Esophagus muscularis mucosa (tissue), 4 donors: ENCODE data around the gene SF3A2. TPM values are rescaled to one million over a fixed set of nuclear protein-coding genes. Genes with fewer than 3 reads are reported as not detected.
A peak's percentile ranks its signal among the peaks of the same experiment; 100 is the strongest.
"Not testable (repeated sequence)": the region's sequence is repeated elsewhere in the genome, so short reads cannot be mapped to it uniquely, and the experiment has no call there.

ENCODE experiments used
- DNase-seq: peaks from one replicate; pipeline ENCODE4 v3.0.0-alpha.2; 2017; ENCODE audit errors: extremely low spot score
- H3K27ac ChIP-seq, 4 donors: fragments of 200-600 bp; sonication (generic); replicated peaks in 1 of 4; 1 replicate in 3 of 4; 2 replicates in 1 of 4; pipeline ENCODE4 v1.5.1; 2016 to 2019; ENCODE audit warnings: mild to moderate bottlenecking in 1 of 4
- H3K27me3 ChIP-seq, 4 donors: fragments of 200-600 bp; sonication (generic); one replicate each; pipeline versions ENCODE4 v1.5.1 to v1.6.0; 2016 to 2019
- H3K36me3 ChIP-seq, 4 donors: fragments of 200-600 bp; sonication (generic); one replicate each; pipeline ENCODE4 v1.5.1; 2016 to 2019
- H3K4me1 ChIP-seq, 4 donors: fragments of 200-600 bp; sonication (generic); one replicate each; pipeline ENCODE4 v1.5.1; 2016 to 2019
- H3K4me3 ChIP-seq, 4 donors: fragments of 200-600 bp; sonication (generic); 1 replicate in 2 of 4; 2 replicates in 2 of 4; pipeline ENCODE4 v1.5.1; 2016 to 2019; ENCODE audit warnings: mild to moderate bottlenecking in 4 of 4, moderate library complexity in 1 of 4
- H3K9me3 ChIP-seq, 4 donors: fragments of 200-600 bp; sonication (generic); 1 replicate in 3 of 4; 2 replicates in 1 of 4; pipeline ENCODE4 v1.5.1; 2016 to 2019
- CTCF ChIP-seq, 3 experiments: fragments of 200-600 bp in 2 of 3; fragments of 450-650 bp in 1 of 3; sonication (generic) in 2 of 3; IDR thresholded peaks; one replicate each; pipeline ENCODE4 v1.5.1; 2017 to 2019; ENCODE audit warnings: antibody characterized with exemption in 3 of 3, mild to moderate bottlenecking in 2 of 3, moderate library complexity in 1 of 3
- EP300 ChIP-seq: sonication (generic); formaldehyde crosslinking; IDR thresholded peaks from one replicate; pipeline ENCODE4 v1.6.1; 2017; ENCODE audit warnings: antibody characterized with exemption
- POLR2A ChIP-seq: fragments of 450-650 bp; IDR thresholded peaks from one replicate; pipeline ENCODE4 v1.6.1; 2017; ENCODE audit warnings: antibody characterized with exemption, moderate library complexity, mild to moderate bottlenecking, low read depth
- POLR2AphosphoS5 ChIP-seq, 2 donors: sonication (generic); formaldehyde crosslinking; IDR thresholded peaks; one replicate each; pipeline ENCODE4 v1.6.1; 2017; ENCODE audit warnings: antibody characterized with exemption in 2 of 2
- WGBS: methylation state at CpG from one replicate; pipeline ENCODE4 v1.1.5; 2018; 5-methylcytosine and 5-hydroxymethylcytosine counted together
- intact Hi-C: fragments of 100-400 bp; cut with DNase I; formaldehyde crosslinking; loops from one replicate; pipeline ENCODE4 v1.15.1; 2023
- total RNA-seq, 4 donors: library from RNA; depleted of rRNA; stranded (reverse); fragments of >200 nt; gene quantifications; one replicate each; pipeline versions ENCODE4 v1.1.0 to v1.2.1, GENCODE V29; 2016

The SF3A2 gene
- total RNA-seq, 4 donors from 2014 or later: 29.5 to 56.9 (median 35.3) TPM

- peaks cover 8 to 32% (median 26%) of the 10 kb centered on the region in 4 donors for H3K36me3 ChIP-seq
- no peak overlapping the region for H3K27ac ChIP-seq
- no peak overlapping the region for H3K4me3 ChIP-seq
- no peak for TF ChIP-seq EP300
- peaks cover 37 to 61% (median 54%) of the 10 kb centered on the region in 4 donors for H3K4me1 ChIP-seq
- intact Hi-C loops: loop anchor here (5.0 kb wide), 2 partner anchors 50 to 115 kb away; partner anchors contain the start of genes LSM7 and SPPL2B
- DNase-seq: no peak
- WGBS: 84% methylated on average over 9 of the region's 9 CpGs
- H3K9me3 ChIP-seq: no peaks in the 10 kb centered on the region
- H3K27me3 ChIP-seq: no peaks in the 10 kb centered on the region
Measured at GRCh38 chr19:2277138-2277537, 40.5 kb downstream of the SF3A2 start.

- peaks cover 25 to 57% (median 48%) of the 10 kb centered on the region in 4 donors for H3K4me1 ChIP-seq
- DNase-seq: no peak
- H3K27ac ChIP-seq: no peak overlapping the region
- intact Hi-C loops: loop anchor here (5.0 kb wide), 2 partner anchors 49 to 114 kb away; partner anchors contain the start of genes LSM7 and SPPL2B
- no peaks in the 10 kb centered on the region for H3K27me3 ChIP-seq
- H3K4me3 ChIP-seq: no peak overlapping the region
- TF ChIP-seq POLR2A (no peak), CTCF (IDR thresholded peaks at IDR 0.05) (no peak), EP300 (no peak), POLR2AphosphoS5 (IDR thresholded peaks at IDR 0.05) (no peak)
- H3K9me3 ChIP-seq: no peaks in the 10 kb centered on the region
- WGBS: 94% methylated on average over 8 of the region's 33 CpGs
- peaks cover 0 to 19% (median 15%) of the 10 kb centered on the region in 4 donors for H3K36me3 ChIP-seq
Measured at GRCh38 chr19:2278459-2279158, 42.0 kb downstream of the SF3A2 start.

DNA sequence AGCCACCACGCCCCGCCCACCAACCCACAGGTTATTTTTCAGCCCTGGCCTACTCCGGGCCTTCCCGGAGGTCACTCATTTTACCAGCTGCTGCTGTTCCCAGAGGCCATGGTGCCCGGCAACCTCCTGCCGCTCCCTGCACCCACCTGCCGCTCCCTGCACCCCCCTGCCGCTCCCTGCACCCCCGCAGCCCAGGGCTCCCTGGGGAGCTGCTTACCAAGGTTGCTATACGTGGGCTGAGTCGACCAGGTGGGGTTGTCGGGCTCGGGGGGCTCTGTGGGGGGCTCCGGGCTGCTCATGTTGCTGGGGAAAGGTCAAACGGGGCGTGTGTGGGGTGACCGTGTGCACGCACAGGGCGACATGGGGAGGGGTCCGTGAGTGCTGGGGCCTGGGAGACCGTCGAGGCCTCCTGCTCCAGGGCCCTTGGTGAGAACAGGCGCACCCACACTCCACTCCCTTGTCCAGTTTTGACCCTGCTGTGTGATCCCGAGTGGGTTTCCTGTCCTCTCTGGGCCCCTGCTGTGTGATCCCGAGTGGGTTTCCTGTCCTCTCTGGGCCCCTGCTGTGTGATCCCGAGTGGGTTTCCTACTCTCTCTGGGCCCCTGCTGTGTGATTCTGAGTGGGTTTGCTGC lies 44.1 kb downstream of the SF3A2 start:
- intact Hi-C loops: no loop called here

DNA sequence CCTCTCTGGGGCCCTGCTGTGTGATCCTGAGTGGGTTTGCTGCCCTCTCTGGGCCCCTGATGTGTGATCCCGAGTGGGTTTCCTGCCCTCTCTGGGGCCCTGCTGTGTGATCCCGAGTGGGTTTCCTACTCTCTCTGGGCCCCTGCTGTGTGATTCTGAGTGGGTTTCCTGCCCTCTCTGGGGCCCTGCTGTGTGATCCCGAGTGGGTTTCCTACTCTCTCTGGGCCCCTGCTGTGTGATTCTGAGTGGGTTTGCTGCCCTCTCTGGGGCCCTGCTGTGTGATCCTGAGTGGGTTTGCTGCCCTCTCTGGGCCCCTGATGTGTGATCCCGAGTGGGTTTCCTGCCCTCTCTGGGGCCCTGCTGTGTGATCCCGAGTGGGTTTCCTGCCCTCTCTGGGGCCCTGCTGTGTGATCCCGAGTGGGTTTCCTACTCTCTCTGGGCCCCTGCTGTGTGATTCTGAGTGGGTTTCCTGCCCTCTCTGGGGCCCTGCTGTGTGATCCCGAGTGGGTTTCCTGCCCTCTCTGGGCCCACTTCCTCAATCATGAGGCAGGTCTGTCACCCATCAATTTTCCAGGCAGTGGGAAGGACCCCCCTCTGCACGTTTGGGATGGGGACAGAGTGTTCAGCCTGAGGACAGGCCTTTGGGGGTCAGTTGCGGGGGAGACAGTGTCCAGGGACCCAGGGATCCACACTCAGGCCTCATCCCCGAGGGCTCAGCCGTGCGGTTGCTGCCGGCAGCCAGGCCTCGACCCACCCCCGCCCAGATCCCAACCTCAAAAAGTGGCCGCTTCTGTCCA lies 44.8 kb downstream of the SF3A2 start:
- peaks cover 9 to 30% (median 20%) of the 10 kb centered on the region in 4 donors for H3K4me1 ChIP-seq
- H3K9me3 ChIP-seq, intact Hi-C loops, H3K27me3 ChIP-seq, H3K36me3 ChIP-seq, DNase-seq: not testable (repeated sequence)
- peak overlapping the region in 3 of 4 donors; percentile 28 to 47 (median 44) for H3K27ac ChIP-seq
- H3K4me3 ChIP-seq: peak overlapping the region; percentile 47 to 56 (median 48)
- WGBS: 28% methylated on average over 7 of the region's 16 CpGs

More for the DNA sequence above, 44.1 kb downstream of the SF3A2 start:
- peaks cover 9 to 37% (median 27%) of the 10 kb centered on the region in 4 donors for H3K4me1 ChIP-seq
- H3K27me3 ChIP-seq: no peaks in the 10 kb centered on the region
- 84% methylated on average over 16 of the region's 26 CpGs for whole genome bisulfite sequencing
- no peak overlapping the region for H3K27ac ChIP-seq
- peaks cover 0 to 13% (median 9%) of the 10 kb centered on the region in 4 donors for H3K36me3 ChIP-seq
- no peak for TF ChIP-seq CTCF (IDR thresholded peaks at IDR 0.05)
- no peak for TF ChIP-seq EP300
- no peak for TF ChIP-seq POLR2AphosphoS5 (IDR thresholded peaks at IDR 0.05)
- no peak for TF ChIP-seq POLR2A
- no peaks in the 10 kb centered on the region for H3K9me3 ChIP-seq
- DNase-seq: no peak
- H3K4me3 ChIP-seq: no peak overlapping the region

GRCh38 chr19:2282062-2282861 lies 45.6 kb downstream of the SF3A2 start, which contains the start of gene PEAK3:
Gene PEAK3 (minus strand): TSS chr19:2282175. CDS start chr19:2280931, 1,244 bp downstream.
- intact Hi-C loops: no loop called here
- Histone ChIP-seq H3K27me3 (no peaks in the 10 kb centered on the region), H3K36me3 (no peaks in the 10 kb centered on the region), H3K4me1 (peaks cover 9 to 26% (median 16%) of the 10 kb centered on the region in 4 donors), H3K4me3 (peak within 1 kb of the TSS; percentile 47 to 56 (median 48)), H3K27ac (peak within 1 kb of the TSS in 3 of 4 donors; percentile 28 to 47 (median 44)), H3K9me3 (no peaks in the 10 kb centered on the region)
- TF ChIP-seq POLR2A (no peak), EP300 (no peak), CTCF (IDR thresholded peaks at IDR 0.05) (no peak), POLR2AphosphoS5 (IDR thresholded peaks at IDR 0.05) (peak in 1 of 2 donors; percentile 62)
- peak; percentile 96 for DNase-seq
- WGBS: 10% methylated on average over 26 of the region's 41 CpGs
